HEK293T (cell line): ENCODE measurements around the gene MATN3.

Experiments used
- ARNT ChIP-seq: fragments of 450-650 bp; IDR thresholded peaks from 2 replicates; pipeline ENCODE4 v1.6.1; 2017; ENCODE audit warnings: mild to moderate bottlenecking
- BHLHE40 ChIP-seq: fragments of 450-650 bp; IDR thresholded peaks from 2 replicates; pipeline ENCODE4 v1.6.1; 2016; ENCODE audit warnings: mild to moderate bottlenecking, moderate library complexity, borderline replicate concordance
- ELF4 ChIP-seq: fragments of 450-650 bp; IDR thresholded peaks from 2 replicates; pipeline ENCODE4 v1.6.1; 2017; ENCODE audit warnings: antibody characterized with exemption
- FOXA1 ChIP-seq: fragments of 450-650 bp; IDR thresholded peaks from 2 replicates; pipeline ENCODE4 v1.6.1; 2016; ENCODE audit warnings: mild to moderate bottlenecking
- FOXK2 ChIP-seq: fragments of 450-650 bp; IDR thresholded peaks from 2 replicates; pipeline ENCODE4 v1.6.1; 2016; ENCODE audit warnings: mild to moderate bottlenecking
- FOXM1 ChIP-seq: fragments of 450-650 bp; IDR thresholded peaks from 2 replicates; pipeline ENCODE4 v1.6.1; 2017; ENCODE audit warnings: mild to moderate bottlenecking, borderline replicate concordance
- HDGF ChIP-seq: fragments of 450-650 bp; IDR thresholded peaks from 2 replicates; pipeline ENCODE4 v1.6.1; 2017; ENCODE audit warnings: antibody characterized with exemption, borderline replicate concordance
- L3MBTL2 ChIP-seq: fragments of 450-650 bp; conservative IDR thresholded peaks from 2 replicates; pipeline ENCODE4 v1.6.1; 2016; ENCODE audit warnings: mild to moderate bottlenecking
- NFRKB ChIP-seq: fragments of 450-650 bp; IDR thresholded peaks from 2 replicates; pipeline ENCODE4 v1.6.1; 2016; ENCODE audit warnings: mild to moderate bottlenecking, moderate library complexity
- SP1 ChIP-seq: fragments of 450-650 bp; IDR thresholded peaks from 2 replicates; pipeline ENCODE4 v1.6.1; 2017
- SUZ12 ChIP-seq: fragments of 450-650 bp; IDR thresholded peaks from 2 replicates; pipeline ENCODE4 v1.6.1; 2016; ENCODE audit warnings: mild to moderate bottlenecking
- TARDBP ChIP-seq: fragments of 450-650 bp; IDR thresholded peaks from 2 replicates; pipeline ENCODE4 v1.6.1; 2016
- TF ChIP-seq, protein P1 (sequence below): fragments of 450-650 bp; IDR thresholded peaks from 2 replicates; pipeline ENCODE4 v1.6.1; 2016

DNA sequence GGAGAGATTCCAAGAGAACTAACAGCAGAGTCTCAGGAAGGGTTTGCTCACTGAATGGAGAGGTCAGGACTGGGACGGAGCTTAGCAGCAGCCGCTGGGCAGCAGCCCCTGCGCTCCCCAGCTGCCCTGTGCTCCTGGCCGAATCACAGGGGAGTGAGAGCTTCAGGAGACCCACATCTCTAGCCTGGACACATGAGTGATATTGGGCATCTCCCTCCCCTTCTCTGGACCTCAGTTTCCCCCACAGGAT is 511 bp downstream of the MATN3 start:
- TF ChIP-seq BHLHE40, result no peak
- TF ChIP-seq SP1, result no peak
- TF ChIP-seq FOXK2, result no peak
- TF ChIP-seq ARNT, result no peak
- TF ChIP-seq FOXA1, result no peak
- no peak for TF ChIP-seq HDGF
- no peak for TF ChIP-seq TARDBP
- TF ChIP-seq NFRKB, result no peak
- no peak for TF ChIP-seq SUZ12
- TF ChIP-seq, protein P1, sequence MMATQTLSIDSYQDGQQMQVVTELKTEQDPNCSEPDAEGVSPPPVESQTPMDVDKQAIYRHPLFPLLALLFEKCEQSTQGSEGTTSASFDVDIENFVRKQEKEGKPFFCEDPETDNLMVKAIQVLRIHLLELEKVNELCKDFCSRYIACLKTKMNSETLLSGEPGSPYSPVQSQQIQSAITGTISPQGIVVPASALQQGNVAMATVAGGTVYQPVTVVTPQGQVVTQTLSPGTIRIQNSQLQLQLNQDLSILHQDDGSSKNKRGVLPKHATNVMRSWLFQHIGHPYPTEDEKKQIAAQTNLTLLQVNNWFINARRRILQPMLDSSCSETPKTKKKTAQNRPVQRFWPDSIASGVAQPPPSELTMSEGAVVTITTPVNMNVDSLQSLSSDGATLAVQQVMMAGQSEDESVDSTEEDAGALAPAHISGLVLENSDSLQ, result no peak
- no peak for TF ChIP-seq FOXM1
- no peak for TF ChIP-seq ELF4
- TF ChIP-seq L3MBTL2, result no peak
